Activated gamma-delta T cell (primary cell): ENCODE results near the gene ADGRB3.

ENCODE experiments used
- DNase-seq: peaks from one replicate; lab custom pipeline; 2025; lab: John Stamatoyannopoulos, UW

The ADGRB3 gene

DNA sequence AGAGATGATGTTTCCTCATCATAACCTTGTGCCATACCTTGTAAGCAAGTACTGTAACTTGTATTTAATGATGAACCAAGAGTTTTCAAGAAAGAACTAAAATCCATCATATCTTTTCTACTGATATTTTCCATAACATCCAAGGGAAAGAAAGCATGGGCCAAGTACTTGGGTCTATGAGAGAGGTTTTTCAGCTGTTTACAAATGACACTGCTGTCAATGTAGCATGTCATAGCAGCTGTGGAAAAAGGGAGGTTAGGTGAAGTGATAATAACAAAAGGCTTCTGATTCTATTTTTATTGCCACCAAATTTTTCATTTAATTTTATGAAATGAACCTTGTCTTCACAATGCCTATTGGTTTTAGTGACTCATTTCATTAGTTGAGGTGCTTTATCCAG lies 679.4 kb downstream of the ADGRB3 start:
- no peak for DNase-seq

DNA sequence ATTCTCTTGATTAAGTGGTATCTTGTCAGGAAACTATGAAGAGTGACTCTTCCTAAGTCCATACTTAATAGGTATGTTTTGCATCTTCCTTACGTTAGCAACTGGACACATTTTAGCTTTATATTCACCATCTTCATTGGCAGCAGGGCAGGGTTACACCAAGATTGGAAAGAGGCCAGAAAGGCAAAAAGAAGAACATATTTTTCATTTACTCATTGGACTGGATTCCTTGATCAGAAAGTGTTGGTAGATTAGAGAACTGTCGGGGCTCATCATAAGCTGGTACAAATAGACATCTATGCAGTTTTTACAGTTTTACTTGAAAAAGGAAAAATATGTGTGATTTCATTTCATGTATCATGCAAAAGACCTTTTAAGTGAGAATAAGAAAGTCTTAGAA lies 696.8 kb downstream of the ADGRB3 start:
- no peak for DNase-seq

- DNase-seq, result no peak
Observed at GRCh38 chr6:69337311-69337710, 702.2 kb downstream of the ADGRB3 start.

DNA sequence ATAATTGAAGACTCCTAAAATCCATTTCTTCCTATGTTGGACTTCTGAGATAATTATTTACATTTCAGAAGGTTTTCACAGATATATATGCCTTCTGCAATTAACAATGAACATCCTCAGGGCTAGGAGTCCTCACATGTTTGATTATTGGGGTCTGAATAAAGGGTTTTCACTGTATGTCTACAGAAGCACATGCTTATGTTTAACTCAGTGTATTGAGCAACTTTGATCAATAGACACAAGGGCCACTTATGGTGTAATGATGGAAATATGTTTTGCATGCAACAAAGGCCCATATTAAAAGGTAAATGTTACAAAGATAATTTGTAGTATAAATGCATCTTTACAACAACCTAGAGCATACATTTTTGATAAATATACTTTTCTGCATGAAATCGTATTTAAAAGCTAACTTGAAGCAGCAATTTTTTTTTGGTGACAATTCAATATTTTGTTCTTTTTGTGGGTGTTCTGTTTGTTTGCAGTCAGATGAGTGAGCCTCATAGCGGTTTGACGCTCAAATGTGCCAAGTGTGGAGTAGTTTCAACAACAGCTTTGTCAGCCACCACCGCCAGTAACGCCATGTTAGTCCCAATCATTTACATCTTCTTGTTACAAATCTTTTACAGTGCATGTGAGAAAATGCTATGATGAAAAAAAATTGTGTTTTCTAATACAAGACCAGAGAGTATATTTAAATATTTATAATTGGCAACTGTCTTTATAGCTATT lies 703.5 kb downstream of the ADGRB3 start:
- DNase-seq, result no peak

DNA sequence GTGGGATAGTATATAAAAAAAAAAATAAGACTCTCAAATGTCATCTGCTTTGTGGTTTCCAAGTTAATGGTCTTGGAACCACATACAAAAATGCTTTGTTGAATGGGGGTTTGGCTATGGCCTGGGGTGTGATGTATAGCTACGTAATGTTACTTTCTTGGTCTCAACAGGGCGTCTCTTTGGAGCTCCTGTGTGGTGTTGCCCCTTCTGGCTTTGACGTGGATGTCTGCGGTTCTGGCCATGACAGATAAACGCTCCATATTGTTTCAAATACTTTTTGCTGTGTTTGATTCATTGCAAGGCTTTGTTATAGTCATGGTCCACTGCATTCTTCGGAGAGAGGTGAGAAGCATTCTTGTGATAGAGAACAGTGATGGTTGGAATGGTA lies 704.1 kb downstream of the ADGRB3 start:
- no peak for DNase-seq

- no peak for DNase-seq
Observed at GRCh38 chr6:69340196-69340595, 705.1 kb downstream of the ADGRB3 start.

- no peak for DNase-seq
Observed at GRCh38 chr6:69343851-69344250, 708.8 kb downstream of the ADGRB3 start.

- no peak for DNase-seq
Observed at GRCh38 chr6:69349771-69350170, 714.7 kb downstream of the ADGRB3 start.

- no peak for DNase-seq
Observed at GRCh38 chr6:69362209-69362608, 727.1 kb downstream of the ADGRB3 start.

DNA sequence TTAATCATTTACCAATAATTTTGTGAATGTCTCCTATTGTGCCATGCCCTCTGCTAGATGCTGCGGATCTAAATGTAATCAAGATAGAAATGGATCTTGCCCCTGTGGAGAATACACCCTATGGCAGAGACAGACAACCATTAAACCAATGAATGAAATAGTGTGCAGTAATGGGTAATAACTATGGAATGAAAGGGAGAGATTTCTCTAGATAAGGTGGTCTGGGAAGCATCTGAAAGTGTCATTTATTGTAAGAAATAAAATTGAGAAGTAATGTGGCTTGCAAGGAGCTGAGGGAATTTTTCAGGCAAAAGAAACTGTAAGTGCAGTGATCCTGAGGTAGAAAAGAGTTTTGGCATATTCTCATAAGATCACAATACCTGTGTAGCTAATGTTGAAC lies 731.7 kb downstream of the ADGRB3 start:
- no peak for DNase-seq

DNA sequence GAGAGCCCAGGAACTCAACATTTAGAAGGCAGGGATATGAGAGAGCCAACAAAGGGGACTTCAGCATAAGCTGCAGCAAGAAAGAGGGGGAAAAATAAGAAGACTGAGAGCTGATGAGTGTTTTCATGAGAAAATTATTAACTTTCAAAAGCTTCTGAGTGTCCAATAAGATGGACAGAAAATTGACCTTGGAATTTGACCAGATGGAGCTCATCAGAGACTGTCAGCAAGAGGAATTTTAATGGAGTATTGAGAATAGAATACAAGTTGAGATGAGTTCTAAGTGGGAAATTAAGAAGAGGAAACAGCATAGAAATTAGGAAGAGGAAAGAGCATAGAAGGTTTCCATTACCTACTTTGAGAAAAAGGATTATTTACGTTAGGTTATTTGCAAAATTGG lies 733.5 kb downstream of the ADGRB3 start:
- DNase-seq, result no peak

DNA sequence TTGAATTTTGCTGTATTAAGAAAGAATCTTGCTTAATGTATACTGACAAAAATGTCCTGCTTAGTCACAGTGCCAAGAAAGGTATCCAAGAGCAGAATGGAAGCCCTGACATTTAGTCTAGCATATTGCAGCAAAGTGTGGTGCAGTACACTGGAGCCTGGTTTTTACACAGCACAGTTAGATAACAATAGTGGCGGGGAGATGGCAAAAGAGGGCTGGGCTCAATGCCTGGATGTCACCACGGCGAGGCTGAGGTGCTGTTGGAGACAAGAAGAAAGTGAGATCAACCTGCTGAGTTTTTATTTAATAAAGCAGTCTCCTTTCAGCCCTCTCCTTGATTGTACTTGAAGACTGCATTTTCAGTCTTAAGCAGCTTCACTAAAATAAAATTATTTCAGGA lies 735.7 kb downstream of the ADGRB3 start:
- no peak for DNase-seq

GRCh38 chr6:69378326-69378725 lies 743.2 kb downstream of the ADGRB3 start:
- no peak for DNase-seq

- no peak for DNase-seq
Observed at GRCh38 chr6:69379518-69379917, 744.4 kb downstream of the ADGRB3 start.

- no peak for DNase-seq
Observed at GRCh38 chr6:69383627-69384026, 748.5 kb downstream of the ADGRB3 start.

GRCh38 chr6:69386426-69386825 lies 751.3 kb downstream of the ADGRB3 start:
- DNase-seq, result no peak

DNA sequence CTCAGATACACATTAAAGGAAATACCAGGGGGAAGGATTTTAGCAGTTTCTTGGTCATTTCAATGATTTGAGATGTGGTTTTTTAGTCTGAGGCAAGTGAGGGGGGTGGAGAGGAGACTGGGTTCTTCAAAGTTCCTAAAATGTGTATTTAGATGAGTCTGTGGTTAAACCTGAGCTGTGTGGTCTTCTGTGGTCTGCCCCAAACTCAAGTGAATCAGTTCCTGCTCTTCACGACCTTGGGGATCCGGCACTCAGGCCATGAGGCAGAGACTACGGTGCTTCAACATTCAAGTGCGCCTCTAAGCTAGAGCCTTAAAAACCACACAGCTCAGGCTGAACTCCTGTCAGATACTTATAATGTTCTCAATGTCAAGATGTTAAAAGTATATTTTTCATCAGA lies 755.0 kb downstream of the ADGRB3 start:
- no peak for DNase-seq

DNA sequence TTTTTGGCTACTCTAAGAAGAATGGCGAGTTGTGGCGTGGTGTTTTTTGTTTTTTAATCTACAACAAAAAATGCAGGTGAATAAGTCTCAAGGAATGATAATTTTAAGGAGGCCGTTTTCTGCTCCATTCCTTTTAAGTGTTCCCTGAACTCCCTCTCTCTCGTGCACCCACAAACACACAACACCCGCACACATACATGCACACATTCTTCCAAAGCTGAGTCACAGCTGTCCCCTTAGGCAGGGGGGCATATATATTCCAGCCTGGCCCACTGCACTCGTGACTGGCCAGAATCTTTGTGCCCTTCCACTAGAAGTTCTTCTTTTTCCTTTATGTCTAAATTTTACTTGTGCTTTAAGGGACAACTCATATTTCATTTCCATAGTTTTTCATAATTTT lies 756.0 kb downstream of the ADGRB3 start:
- no peak for DNase-seq

- DNase-seq, result no peak
Observed at GRCh38 chr6:69392745-69393144, 757.7 kb downstream of the ADGRB3 start.

- no peak for DNase-seq
Observed at GRCh38 chr6:69398311-69398710, 763.2 kb downstream of the ADGRB3 start.

DNA sequence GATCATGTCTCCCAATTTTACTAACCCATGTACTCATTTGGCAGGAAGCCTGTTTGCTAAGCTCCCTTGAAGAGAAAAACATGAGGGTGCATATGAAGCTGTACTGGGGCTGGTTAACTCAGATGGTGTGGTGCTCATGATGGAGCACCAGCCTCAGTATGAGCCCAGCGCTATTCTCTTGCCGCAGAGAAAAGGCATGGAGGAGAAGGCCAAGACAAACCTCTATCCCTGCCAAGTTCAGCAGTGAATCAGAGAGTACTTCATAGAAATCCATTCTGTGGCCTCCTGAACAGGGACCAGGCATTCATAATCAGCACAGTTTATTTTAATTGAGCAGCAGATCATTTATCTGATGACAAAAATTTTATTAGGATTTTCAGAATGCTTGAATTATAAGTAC lies 763.6 kb downstream of the ADGRB3 start:
- no peak for DNase-seq

- no peak for DNase-seq
Observed at GRCh38 chr6:69408886-69409285, 773.8 kb downstream of the ADGRB3 start.

- DNase-seq, result no peak
Observed at GRCh38 chr6:69416776-69417175, 781.7 kb downstream of the ADGRB3 start.

- DNase-seq, result no peak
Observed at GRCh38 chr6:69421269-69421668, 786.2 kb downstream of the ADGRB3 start.
